ENCODE data around the gene CXCR6. TPM values are rescaled to one million over a fixed set of nuclear protein-coding genes. Genes with fewer than 3 reads are reported as not detected.

Gene CXCR6
- total and polyA plus RNA-seq, 2 experiments from 2014 or later: not detected

DNA sequence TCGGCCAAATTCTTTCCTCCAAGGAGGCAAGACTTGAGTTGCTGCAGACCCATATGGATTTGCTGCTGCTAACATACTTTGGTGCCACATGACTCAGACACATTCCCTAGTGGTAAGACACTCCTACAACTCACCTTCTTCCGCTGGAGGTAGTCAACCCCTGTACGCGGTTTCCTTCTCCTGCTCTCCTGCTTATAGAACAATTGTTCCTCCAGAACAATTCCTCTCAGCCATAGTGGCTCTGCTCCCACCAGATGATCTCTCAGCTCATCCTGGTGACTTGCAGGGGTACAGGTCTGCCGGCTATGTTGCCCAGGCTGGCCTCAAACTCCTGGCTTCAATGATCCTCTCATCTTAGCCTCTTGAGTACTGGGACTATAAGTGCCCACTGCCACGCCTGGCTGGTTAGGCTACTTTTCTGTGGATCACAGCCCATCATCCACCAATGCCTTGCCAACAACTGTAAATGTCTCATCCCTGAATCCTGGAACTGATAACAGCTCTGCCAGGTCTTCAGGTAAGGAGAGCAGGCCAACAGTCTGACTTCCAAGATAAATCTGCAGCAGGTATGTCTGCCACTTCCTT lies 2.4 kb upstream of the CXCR6 start:
- no peak for TF ChIP-seq EZH2 (IDR thresholded peaks at IDR 0.05; ENCODE audit: insufficient read depth, poor library complexity, severe bottlenecking)
- TF ChIP-seq EZH2phosphoT487 (IDR thresholded peaks at IDR 0.05; ENCODE audit: insufficient read depth, low read depth): no peak
- no peaks in the 10 kb centered on the region for H4K20me1 ChIP-seq (ENCODE audit: insufficient read depth)
- in situ Hi-C loops (cut with MboI): loop anchor here (5.0 to 25.0 kb wide), 2 partner anchors 121 to 421 kb away; partner anchors contain the start of genes CCR2 and CCR5
- H3K27me3 ChIP-seq (replicated peaks; ENCODE audit: insufficient read depth): no peaks in the 10 kb centered on the region
- no peaks in the 10 kb centered on the region for H3K36me3 ChIP-seq (ENCODE audit: low read depth)
- H3K9me3 ChIP-seq (ENCODE audit: low read depth): no peaks in the 10 kb centered on the region
- no peak overlapping the region for H3K27ac ChIP-seq
- no peaks in the 10 kb centered on the region for H3F3A ChIP-seq (ENCODE audit: insufficient read depth)
- H3K79me2 ChIP-seq (ENCODE audit: insufficient read depth): no peaks in the 10 kb centered on the region
- H3K9ac ChIP-seq: no peak overlapping the region
- WGBS, 2 experiments (ENCODE audit: low coverage in 1 of 2, low lambda C conversion rate in 2 of 2, missing lambda C conversion rate in 2 of 2): 95 to 100% methylated on average over 6 of the region's 6 CpGs
- no peaks in the 10 kb centered on the region for H3K9me2 ChIP-seq (ENCODE audit: insufficient read depth)
- no peak overlapping the region for H3K4me3 ChIP-seq
- H3K4me1 ChIP-seq (ENCODE audit: insufficient read depth): peaks cover 5% of the 10 kb centered on the region
- H3K4me2 ChIP-seq (ENCODE audit: unreplicated experiment): no peak overlapping the region
- H2AFZ ChIP-seq: no peak overlapping the region
- DNase-seq: no peak

- no peaks in the 10 kb centered on the region for H3K9me3 ChIP-seq (ENCODE audit: low read depth)
- no peak overlapping the region for H3K27ac ChIP-seq
- no peak overlapping the region for H3K9ac ChIP-seq
- H3K4me3 ChIP-seq: no peak overlapping the region
- H3K4me2 ChIP-seq (ENCODE audit: unreplicated experiment): no peak overlapping the region
- peaks cover 10% of the 10 kb centered on the region for H3K4me1 ChIP-seq (ENCODE audit: insufficient read depth)
- no peak overlapping the region for H2AFZ ChIP-seq
- H3K79me2 ChIP-seq (ENCODE audit: insufficient read depth): no peaks in the 10 kb centered on the region
- in situ Hi-C loops (cut with MboI): loop anchor here (5.0 to 25.0 kb wide), 2 partner anchors 120 to 420 kb away; partner anchors contain the start of genes CCR2 and CCR5
- no peaks in the 10 kb centered on the region for H4K20me1 ChIP-seq (ENCODE audit: insufficient read depth)
- 84 to 93% methylated on average over 6 of the region's 6 CpGs for WGBS, 2 experiments (ENCODE audit: low coverage in 1 of 2, low lambda C conversion rate in 2 of 2, missing lambda C conversion rate in 2 of 2)
- H3F3A ChIP-seq (ENCODE audit: insufficient read depth): no peaks in the 10 kb centered on the region
- no peak for TF ChIP-seq EZH2phosphoT487 (IDR thresholded peaks at IDR 0.05; ENCODE audit: insufficient read depth, low read depth)
- no peak for TF ChIP-seq EZH2 (IDR thresholded peaks at IDR 0.05; ENCODE audit: insufficient read depth, poor library complexity, severe bottlenecking)
- H3K36me3 ChIP-seq (ENCODE audit: low read depth): no peaks in the 10 kb centered on the region
- H3K9me2 ChIP-seq (ENCODE audit: insufficient read depth): no peaks in the 10 kb centered on the region
- H3K27me3 ChIP-seq (replicated peaks; ENCODE audit: insufficient read depth): no peaks in the 10 kb centered on the region
- DNase-seq: no peak
Observed at GRCh38 chr3:45942051-45942825, 1.0 kb upstream of the CXCR6 start.

GRCh38 chr3:45944830-45945620 lies 1.8 kb downstream of the CXCR6 start:
- H3F3A ChIP-seq (ENCODE audit: insufficient read depth): peaks cover 15% of the 10 kb centered on the region
- no peak for DNase-seq
- WGBS, 2 experiments (ENCODE audit: low coverage in 1 of 2, low lambda C conversion rate in 2 of 2, missing lambda C conversion rate in 2 of 2): 95 to 98% methylated on average over 5 of the region's 5 CpGs
- in situ Hi-C loops (cut with MboI): loop anchor here (5.0 to 25.0 kb wide), 2 partner anchors 117 to 417 kb away; partner anchors contain the start of genes CCR2 and CCR5
- TF ChIP-seq EZH2 (IDR thresholded peaks at IDR 0.05; ENCODE audit: insufficient read depth, poor library complexity, severe bottlenecking) (no peak), EZH2phosphoT487 (IDR thresholded peaks at IDR 0.05; ENCODE audit: insufficient read depth, low read depth) (no peak)
- H3K27me3 ChIP-seq (replicated peaks; ENCODE audit: insufficient read depth): no peaks in the 10 kb centered on the region
- H3K27ac ChIP-seq: no peak overlapping the region
- H3K9ac ChIP-seq: no peak overlapping the region
- no peaks in the 10 kb centered on the region for H3K9me2 ChIP-seq (ENCODE audit: insufficient read depth)
- no peak overlapping the region for H3K4me3 ChIP-seq
- H3K4me1 ChIP-seq (ENCODE audit: insufficient read depth): peaks cover 21% of the 10 kb centered on the region
- H2AFZ ChIP-seq: no peak overlapping the region
- no peaks in the 10 kb centered on the region for H3K36me3 ChIP-seq (ENCODE audit: low read depth)
- no peaks in the 10 kb centered on the region for H4K20me1 ChIP-seq (ENCODE audit: insufficient read depth)
- H3K79me2 ChIP-seq (ENCODE audit: insufficient read depth): no peaks in the 10 kb centered on the region
- no peaks in the 10 kb centered on the region for H3K9me3 ChIP-seq (ENCODE audit: low read depth)
- H3K4me2 ChIP-seq (ENCODE audit: unreplicated experiment): no peak overlapping the region

- Histone ChIP-seq H2AFZ (no peak overlapping the region), H3K36me3 (ENCODE audit: low read depth) (no peaks in the 10 kb centered on the region), H3K9me2 (ENCODE audit: insufficient read depth) (no peaks in the 10 kb centered on the region), H4K20me1 (ENCODE audit: insufficient read depth) (no peaks in the 10 kb centered on the region), H3K27ac (no peak overlapping the region), H3K4me2 (ENCODE audit: unreplicated experiment) (no peak overlapping the region), H3F3A (ENCODE audit: insufficient read depth) (peaks cover 15% of the 10 kb centered on the region), H3K79me2 (ENCODE audit: insufficient read depth) (no peaks in the 10 kb centered on the region), H3K9ac (no peak overlapping the region), H3K4me1 (ENCODE audit: insufficient read depth) (peaks cover 21% of the 10 kb centered on the region), H3K4me3 (no peak overlapping the region), H3K9me3 (ENCODE audit: low read depth) (no peaks in the 10 kb centered on the region), H3K27me3 (replicated peaks; ENCODE audit: insufficient read depth) (no peaks in the 10 kb centered on the region)
- WGBS, 2 experiments (ENCODE audit: low coverage in 1 of 2, low lambda C conversion rate in 2 of 2, missing lambda C conversion rate in 2 of 2): 100% methylated on average over 1 of the region's 1 CpG
- peak; percentile 45 for DNase-seq
- no peak for TF ChIP-seq EZH2 (IDR thresholded peaks at IDR 0.05; ENCODE audit: insufficient read depth, poor library complexity, severe bottlenecking)
- TF ChIP-seq EZH2phosphoT487 (IDR thresholded peaks at IDR 0.05; ENCODE audit: insufficient read depth, low read depth): no peak
- in situ Hi-C loops (cut with MboI): loop anchor here (25.0 kb wide), 1 partner anchor 416 kb away; the partner anchor contains the start of genes CCR2 and CCR5
Observed at GRCh38 chr3:45946307-45946706, 3.0 kb downstream of the CXCR6 start.

Measured in GM23248 (cell line).